Stimulated activated CD4-positive, alpha-beta T cell treated with anti-CD3 and anti-CD28 coated beads, Interleukin-12 subunit alpha, Interleukin-12 subunit beta, amount 100 ng/mL, for 24 hours (primary cell): ENCODE data around the gene E2F4.

Experiments
- DNase-seq, 2 experiments: peaks; one replicate each; pipeline ENCODE4 v3.0.0-alpha.2; 2020; ENCODE audit warnings: low read depth in 2 of 2

Gene E2F4

GRCh38 chr16:67173808-67174705, 17.9 kb upstream of the E2F4 start:
- no peak for DNase-seq

DNA sequence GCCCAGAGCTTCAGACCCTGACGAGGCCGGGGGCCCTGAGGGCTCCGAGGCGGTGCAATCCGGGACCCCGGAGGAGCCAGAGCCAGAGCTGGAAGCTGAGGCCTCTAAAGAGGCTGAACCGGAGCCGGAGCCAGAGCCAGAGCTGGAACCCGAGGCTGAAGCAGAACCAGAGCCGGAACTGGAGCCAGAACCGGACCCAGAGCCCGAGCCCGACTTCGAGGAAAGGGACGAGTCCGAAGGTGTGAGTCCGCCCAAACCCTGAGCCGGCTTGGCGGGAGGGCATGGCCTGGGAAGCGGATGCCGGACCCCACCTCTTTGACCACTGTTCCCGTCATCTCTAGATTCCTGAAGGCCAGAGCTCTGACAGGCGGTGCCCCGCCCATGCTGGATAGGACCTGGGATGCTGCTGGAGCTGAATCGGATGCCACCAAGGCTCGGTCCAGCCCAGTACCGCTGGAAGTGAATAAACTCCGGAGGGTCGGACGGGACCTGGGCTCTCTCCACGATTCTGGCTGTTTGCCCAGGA, 17.2 kb upstream of the E2F4 start:
- no peak for DNase-seq

- DNase-seq, result no peak
Observed at GRCh38 chr16:67176662-67177061, 15.3 kb upstream of the E2F4 start.

DNA sequence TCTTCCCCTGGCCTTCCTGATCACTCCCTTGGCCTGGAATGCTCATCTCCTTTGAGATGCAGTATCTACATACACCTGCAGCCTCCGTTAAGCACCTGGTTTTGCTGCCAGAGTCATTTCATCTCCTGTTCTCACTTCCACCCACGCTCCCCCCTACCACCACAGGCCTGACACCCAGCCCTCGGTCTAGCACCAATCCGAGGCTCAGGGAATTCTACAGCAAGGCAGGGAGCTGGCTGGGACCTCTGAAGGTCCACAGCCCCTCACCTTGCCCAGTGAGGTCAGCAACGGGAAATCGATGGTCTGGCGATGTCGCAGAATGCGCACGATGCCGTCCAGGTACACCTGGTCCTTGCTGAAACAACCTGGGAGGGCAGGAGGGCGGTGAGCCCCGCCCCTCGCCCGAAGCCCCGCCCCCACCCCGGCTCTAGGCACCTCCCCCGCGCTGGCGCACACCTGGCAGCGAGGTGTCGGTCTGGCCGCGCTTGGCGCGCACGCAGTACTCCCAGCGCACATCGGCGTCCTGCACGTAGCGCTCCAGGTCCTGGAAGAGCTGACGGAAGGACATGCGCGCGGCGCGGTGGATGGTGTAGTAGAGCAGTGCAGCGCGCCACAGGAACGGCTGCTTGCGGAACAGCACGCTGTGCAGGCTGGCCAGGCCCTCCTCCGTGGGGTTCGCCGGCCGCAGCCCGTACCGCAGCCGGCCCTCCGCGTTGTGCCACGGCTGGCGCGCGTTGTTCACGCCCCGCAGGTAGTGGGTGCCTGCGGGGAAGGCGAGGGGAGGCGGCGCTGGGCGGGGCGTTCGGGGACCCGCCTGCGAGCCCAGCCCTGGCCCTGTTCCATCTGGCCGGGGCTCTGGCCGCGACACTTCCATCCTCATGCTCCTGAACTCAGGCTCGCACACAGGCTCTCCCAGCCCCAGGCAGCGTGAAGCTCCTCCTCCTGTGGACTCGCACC, 13.9 kb upstream of the E2F4 start:
- no peak for DNase-seq

DNA sequence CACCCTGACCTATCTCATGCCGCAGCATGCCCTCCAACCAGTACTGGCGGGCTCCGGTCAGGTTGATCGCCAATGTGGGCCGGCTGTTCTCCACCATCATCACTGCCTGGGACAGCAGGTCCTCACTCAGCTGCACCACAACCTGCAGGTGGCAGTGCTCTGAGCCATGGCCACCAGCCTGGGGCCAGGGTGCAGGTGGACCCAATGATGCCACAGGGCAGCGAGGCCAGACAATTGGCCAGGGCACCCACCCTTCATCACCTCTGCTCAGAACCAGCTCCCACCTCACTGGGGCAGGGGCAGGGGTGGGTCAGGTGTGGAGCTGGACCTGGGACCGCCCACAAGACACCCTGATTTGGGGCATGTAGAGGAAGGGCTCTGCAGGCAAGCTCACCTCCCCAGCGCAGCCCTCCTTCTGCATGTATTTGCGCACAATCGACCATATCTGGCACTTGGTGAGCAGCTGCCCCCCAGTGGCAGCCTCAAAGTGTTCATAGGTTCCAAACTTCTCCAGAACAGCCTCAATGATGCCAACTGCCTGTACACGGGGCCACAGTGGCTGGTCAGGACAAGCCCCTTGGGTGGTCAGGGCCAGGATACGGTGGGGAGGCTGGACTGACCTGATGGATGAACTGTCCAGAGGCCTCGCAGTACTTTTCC, 12.4 kb upstream of the E2F4 start:
- no peak for DNase-seq

DNA sequence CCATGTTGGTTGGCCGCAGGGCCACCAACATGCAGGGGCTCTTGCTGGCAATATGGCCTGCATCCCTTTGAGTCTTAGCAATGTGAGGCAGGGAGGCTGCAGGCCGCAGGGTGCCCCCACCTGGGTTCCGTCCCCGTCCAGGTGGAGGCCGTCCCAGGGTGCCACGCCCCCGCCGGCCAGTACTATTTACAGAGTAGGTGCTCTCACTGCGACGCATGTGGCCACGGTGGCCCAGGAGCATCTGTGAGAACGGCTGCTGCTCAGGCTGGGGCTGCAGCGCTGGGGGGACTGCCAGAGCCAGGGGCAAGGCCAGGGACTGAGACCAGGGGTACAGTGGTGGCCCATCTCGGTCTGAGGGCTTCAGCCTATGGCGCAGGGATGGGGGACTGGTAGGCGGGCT, 11.8 kb upstream of the E2F4 start:
- DNase-seq, result no peak

GRCh38 chr16:67181346-67181745, 10.6 kb upstream of the E2F4 start:
- DNase-seq, result no peak

GRCh38 chr16:67182288-67182687, 9.7 kb upstream of the E2F4 start:
- no peak for DNase-seq

GRCh38 chr16:67183284-67183626, 8.7 kb upstream of the E2F4 start:
- no peak for DNase-seq

- peak; percentile 84 to 95 for DNase-seq
Observed at GRCh38 chr16:67183627-67184452, 8.1 kb upstream of the E2F4 start, which contains the start of gene MATCAP1. Gene MATCAP1 (minus strand): TSS chr16:67183963. CDS start chr16:67180610, 3,353 bp downstream.

DNA sequence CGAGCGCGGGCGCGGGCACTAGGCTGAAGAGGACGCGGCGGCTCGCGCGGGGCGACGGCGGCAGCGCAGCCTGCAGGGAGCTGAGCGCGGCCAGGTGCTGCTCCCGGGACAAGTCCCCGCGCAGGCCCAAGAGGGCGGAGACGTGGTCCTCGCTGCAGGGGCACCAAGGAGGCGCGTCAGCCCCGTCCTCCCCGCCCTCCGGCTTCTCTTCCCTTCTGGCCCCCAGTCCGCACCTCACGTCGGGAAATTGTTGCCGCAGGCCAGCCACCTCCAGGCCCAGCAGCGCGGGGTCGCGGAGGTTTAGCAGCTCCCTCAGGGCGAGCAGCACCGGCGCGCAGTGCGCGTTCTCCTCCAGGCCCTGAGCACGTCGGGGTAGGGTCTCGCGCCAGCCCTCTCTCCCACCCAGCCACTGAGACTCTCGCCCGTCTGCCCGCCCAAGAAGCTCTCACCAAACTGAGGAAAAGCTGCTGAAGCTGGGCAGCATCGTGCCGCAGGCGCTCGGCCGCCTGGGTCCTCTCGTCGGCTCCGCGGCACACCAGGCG, 7.4 kb upstream of the E2F4 start:
- no peak for DNase-seq

DNA sequence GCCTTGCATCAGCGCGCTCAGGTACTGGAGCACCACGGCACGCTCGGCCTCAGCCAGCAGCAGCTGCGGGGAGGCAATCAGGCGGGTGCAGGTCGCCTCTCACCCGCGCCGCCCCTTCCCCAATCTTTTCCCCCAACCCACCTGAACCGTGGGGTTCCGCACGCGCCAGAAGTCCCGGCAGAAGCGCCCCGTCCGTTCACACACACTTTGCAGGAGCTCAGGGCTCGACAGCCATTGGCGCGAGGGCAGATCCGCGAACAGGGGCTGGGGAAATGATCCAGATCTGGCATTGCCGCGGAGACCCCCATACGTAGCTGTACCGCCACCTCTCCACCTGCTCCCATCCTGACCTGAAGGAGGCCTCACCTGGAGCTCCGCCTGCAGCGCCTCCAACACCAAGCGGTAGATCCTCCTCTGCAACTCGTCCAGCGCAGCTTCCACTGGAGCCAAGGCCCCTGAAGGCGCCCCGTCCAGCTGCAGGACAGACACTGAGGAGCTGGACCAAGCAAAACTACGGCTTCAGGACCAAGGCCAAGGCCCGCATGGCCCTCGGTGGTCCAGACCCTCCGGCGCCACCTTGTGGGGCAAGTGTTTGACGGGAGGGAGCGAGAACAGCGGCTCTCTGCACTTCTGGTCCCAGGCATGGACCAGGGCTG, 6.8 kb upstream of the E2F4 start:
- peak; percentile 65 to 84 for DNase-seq

DNA sequence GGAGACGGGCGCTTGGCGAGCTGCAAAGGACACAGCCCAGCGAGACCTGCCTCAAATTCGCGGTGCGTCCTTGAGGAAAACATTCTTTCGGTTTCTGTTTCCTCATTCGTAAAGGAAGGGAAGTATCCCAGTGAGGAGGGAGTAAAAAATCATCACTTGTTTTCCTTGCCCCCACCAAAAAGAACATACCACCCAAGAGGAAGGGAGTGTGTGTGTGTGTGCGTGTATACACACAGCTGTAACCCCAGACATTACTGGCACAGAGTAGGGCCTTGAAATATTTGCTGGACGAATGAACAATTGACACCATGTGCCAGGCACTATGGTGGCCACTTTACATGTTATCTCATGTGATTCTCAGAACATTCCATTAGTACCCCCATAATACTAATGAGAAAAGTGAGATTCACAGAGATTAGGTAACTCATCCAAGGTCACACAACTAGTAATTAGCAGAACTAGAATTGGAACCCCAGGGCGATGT, 6.3 kb upstream of the E2F4 start:
- DNase-seq, result no peak

DNA sequence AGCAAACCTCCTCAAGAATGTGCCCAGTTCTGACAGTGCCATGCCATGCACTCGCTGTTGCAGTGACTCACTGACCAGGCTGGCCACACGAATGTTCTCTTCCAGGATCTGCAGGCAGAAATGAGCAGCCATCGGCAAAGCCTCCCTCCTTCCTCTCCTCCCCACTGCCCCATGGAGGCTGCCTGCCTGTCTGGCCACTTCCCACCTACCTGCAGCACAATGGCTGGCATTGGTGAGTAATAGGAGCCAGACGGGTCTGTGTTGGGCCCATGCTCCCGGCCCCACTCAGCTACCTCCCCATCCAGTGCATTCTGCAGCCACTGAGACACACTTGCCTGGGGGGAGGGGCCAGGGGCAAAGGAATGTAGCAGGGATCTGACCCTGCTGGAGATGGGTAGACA, 5.4 kb upstream of the E2F4 start:
- no peak for DNase-seq

DNA sequence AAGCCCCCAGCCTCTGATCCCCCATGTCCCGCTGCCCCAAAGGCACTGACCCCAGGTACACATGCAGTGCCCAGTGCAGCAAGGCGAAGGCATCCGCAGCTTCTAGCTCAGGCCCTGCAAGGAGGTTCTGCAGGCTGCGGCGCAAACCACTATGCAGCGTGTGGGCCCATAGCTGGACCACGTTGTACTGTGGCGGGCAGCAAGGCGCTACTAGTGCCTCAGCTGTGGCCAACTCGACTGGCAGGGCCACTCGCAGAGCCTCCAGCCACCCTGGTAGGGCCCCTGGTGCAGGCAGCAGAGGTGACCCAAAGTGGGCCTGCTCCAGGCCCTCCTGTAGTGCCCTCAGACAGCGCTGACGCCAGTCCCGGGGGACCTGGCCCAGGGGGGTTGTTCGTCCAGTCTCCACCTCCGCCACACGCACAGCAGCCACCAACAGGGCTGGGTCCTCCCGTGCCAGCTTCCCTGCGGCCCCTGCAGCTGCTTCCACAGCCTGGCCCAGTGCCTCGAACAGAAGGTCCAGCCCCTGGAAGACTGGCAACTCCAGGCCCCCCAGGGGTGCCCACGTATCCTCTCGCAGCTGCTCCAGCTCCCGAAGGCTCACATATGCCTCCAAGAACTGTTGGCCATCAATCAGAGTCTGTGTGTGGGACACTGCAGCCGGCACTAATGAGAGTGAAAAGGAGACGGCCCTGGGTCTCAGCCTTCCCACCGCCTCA, 4.6 kb upstream of the E2F4 start:
- no peak for DNase-seq

GRCh38 chr16:67188323-67188722, 3.6 kb upstream of the E2F4 start:
- DNase-seq, result no peak

DNA sequence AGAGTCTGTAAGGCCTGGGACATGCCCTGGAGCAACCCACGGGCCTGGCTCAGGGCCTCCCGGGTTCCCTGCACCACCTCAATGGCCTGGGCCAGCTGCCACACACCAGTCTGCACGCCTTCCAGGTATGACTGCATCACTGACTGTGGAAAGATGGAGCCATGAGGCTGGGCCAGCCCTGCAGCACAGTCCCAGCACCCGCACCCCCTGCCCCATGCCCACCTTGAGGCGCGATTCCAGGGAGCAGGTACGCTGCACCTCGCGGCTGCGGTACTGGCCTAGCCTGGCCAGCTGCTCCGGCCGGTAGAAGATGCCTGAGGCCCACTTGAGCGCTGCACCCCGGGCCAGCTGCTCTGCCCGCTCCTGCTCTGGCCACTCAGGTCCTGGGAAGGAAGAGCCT, 3.2 kb upstream of the E2F4 start:
- no peak for DNase-seq

GRCh38 chr16:67190041-67190440, 1.9 kb upstream of the E2F4 start, which contains the start of gene EXOC3L1:
Gene EXOC3L1 (minus strand): TSS chr16:67190136. CDS start chr16:67189676, 460 bp downstream.
- no peak for DNase-seq
